Activated CD4-positive, alpha-beta T cell treated with anti-CD3 and anti-CD28 coated beads, Interleukin-10, Interleukin-2, amounts not matched to agents 100 ng/mL and 50 ng/mL, durations not matched to agents 16 hours and 8 hours (primary cell): ENCODE measurements around the gene OR51V1.
"Not testable (repeated sequence)": the region's sequence is repeated elsewhere in the genome, so short reads cannot be mapped to it uniquely, and the experiment has no call there.

ENCODE experiments used
- DNase-seq: peaks from one replicate; pipeline ENCODE4 v3.0.0-alpha.2; 2020

The OR51V1 gene

DNA sequence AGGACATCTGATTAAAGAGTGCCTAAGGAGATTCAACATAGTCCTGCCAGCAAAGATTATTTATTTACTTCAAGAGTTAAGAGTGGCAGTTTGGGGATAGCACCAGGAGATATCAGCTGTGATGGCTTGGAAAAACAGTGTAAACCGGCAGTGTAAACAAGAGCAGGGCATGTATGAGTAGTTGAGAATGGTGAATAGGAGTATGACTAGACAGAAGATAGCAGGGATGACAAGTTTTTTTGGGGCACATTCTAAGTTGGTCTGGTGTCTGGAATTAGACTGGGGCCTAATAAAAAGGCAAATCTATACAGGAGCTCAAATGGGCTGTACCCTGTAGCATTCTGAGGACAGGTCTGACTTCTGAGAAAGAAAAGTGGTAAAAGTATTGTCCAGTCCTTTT lies 39.4 kb downstream of the OR51V1 start:
- not testable (repeated sequence) for DNase-seq

DNA sequence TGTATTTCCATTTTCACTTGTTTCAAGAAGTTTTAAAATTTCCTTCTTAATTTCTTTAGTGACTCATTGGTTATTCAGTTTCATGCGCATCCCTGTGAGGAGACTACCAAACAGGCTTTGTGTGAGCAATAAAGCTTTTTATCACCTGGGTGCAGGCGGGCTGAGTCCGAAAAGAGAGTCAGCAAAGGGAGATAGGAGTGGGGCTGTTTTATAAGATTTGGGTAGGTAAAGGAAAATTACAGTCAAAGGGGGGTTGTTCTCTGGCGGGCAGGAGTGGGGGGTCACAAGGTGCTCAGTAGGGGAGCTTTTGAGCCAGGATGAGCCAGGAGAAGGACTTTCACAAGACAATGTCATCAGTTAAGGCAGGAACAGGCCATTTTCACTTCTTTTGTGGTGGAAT lies 40.3 kb downstream of the OR51V1 start:
- DNase-seq = not testable (repeated sequence)

DNA sequence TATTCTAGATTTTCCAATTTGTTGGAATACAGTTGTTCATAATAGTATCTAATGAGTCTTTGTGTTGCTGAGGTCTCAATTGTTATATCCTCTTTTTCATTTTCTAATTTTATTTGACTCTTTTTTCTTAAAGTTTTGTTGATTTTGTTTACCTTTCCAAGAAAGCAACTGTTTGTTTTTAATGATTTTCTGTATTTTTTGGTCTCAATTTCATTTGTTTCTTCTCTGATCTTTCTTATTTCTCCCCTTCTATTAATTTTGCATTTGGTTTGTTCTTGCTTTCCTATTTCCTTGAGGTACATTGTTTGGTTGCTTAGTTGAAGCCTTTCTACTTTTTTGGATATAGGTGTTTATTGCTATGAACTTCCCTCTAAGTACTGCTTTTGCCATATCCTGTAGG lies 40.7 kb downstream of the OR51V1 start:
- no peak for DNase-seq

DNA sequence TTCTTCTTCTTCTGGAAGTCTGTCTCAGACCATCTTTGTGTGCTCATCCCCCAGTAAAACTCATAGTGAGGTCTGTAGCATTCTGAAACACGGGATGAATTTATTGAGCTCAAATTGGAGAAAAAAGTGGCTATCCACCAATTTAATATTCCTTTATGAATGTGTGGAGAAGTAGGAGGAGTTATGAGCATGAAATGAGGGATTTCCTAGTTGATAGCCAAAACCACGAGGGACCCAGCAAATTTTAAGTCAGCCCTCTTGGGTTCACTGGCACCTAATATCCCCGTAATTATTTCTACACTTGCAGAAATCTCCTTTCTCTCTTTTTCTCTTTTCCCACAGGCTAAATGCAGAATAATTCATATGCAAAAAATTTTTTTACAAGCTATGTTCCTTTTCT lies 45.8 kb downstream of the OR51V1 start, which contains the start of gene OR52A1:
Gene OR52A1 (minus strand): TSS at position 101 of the 400 bp plus-strand sequence. CDS start 2,388 bp downstream, outside the sequence.
- DNase-seq = no peak

DNA sequence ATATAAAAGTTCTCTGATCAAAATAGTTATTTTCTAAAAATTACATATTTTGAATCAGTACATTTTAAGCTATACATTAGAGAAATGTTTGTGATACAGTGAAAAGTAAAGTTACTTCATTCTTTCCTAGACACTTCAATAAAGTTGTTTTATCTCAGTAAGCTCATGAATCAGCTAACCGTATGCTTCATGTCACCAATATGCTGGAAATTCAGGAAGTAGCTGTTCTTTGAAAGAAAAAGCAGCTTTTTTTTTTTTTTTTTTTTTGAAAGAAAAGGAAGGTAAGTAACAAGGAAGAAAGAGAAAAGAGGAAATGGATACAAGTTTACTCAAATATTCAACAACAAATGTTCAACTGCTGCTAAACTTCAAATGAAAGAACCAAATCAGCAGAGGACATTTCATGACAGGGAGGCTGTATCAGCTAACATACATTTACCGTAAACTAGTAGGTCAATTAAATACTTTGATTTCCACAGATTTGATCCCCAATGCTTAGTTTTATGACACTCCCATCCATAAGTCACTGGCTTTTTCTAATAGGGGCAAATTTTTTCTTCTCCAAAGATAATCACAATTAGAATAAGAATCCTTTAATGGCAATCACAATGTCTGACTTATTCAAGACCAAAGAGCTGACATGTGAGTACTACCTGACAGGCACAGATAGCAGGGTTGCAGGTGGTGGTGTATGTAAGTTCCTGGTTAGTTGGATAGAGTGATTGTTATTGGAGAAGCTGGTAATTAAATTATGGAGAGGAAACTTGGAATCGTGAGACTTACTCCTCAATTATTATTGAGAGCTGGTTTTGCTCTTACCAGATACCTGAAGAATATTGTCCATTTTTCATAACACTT lies 46.7 kb downstream of the OR51V1 start:
- no peak for DNase-seq

DNA sequence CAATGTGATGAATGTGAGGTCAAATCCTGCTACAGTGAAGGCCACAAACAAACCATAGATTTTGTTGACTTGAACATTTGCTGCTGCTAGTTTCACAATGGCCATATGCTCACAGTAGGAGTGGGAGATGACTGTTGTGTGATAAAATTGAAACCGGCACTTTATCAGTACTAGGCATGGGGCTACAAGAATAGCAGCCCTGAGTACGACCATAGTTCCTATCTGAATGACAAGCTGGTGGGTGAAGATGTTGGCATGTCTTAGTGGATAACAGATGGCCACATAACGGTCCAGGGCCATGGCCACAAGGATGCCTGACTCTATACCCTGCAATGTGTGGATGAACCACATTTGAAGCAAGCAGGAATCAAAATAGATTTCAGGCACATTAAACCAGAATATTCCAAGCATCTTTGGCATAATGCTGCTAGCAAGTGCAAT lies 48.7 kb downstream of the OR51V1 start:
- DNase-seq = no peak
